ENCODE measurements around the gene LENEP. TPM values are rescaled to one million over a fixed set of nuclear protein-coding genes. Genes with fewer than 3 reads are reported as not detected.

The LENEP gene
- total RNA-seq, 1 experiment from 2014 or later: 0.42 TPM

DNA sequence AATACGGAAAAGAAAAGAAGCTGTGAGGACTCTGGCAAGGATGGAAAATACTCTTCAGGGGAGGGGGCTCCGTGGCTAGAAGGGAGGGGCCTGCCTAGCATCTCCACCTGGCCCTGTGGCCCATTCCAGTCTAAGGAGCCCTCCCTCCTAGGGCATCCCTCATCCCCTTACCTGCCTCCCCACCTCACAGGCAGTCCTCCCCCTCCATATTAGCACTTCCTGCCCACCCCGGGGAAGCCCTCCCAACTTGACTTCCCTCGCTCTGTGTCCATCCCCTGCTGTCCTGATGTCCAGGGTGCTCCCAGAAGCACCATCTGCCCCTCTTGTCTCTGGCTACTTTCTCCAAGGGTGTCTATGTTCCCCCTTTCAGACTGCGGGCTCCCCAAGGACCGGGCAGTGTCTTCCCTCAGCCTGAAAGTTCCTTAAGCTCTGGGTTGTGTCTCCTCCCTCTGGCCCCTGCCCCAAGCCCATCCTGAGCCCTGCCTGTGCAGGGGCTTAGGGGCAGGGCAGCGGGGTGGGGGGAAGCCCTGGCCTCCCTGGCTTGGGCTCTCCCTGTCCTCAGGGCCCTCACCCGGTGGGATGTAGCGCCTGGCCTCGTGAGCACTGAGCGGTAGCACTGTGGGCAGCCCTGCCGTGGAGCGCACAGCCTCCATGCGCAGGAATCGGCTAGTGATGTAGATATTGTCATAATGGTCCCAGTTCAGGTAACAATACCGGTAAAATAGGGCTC lies 36.3 kb downstream of the LENEP start:
- no peak overlapping the region for H2AFZ ChIP-seq (ENCODE audit: low read depth, low read length, poor library complexity, severe bottlenecking)
- TF ChIP-seq REST (IDR thresholded peaks at IDR 0.05; ENCODE audit: low read depth) (no peak), EZH2phosphoT487 (IDR thresholded peaks at IDR 0.05; ENCODE audit: borderline replicate concordance) (no peak), CEBPB (IDR thresholded peaks at IDR 0.05; ENCODE audit: low read depth) (no peak)
- BruUV-seq (replicated peaks): no TSS peak
- H3K4me1 ChIP-seq (ENCODE audit: control insufficient read depth in 1 of 2, insufficient read depth in 2 of 2, low read length in 2 of 2): peaks cover 10 to 19% of the 10 kb centered on the region in 2 experiments
- no peak overlapping the region for H3K9ac ChIP-seq (ENCODE audit: low read length)
- H3K27ac ChIP-seq (ENCODE audit: low read depth, low read length): no peak overlapping the region
- no peaks in the 10 kb centered on the region for H3K36me3 ChIP-seq (ENCODE audit: control insufficient read depth in 1 of 2, insufficient read depth in 2 of 2, low read length in 2 of 2)
- CTCF ChIA-PET: no interaction called here
- POLR2A ChIA-PET: no interaction called here
- H3K27me3 ChIP-seq (ENCODE audit: insufficient read depth, low read length): no peaks in the 10 kb centered on the region
- no peaks in the 10 kb centered on the region for H3K9me3 ChIP-seq (ENCODE audit: control insufficient read depth in 1 of 2, insufficient read depth in 1 of 2, low read depth in 1 of 2, low read length in 2 of 2)
- no peaks in the 10 kb centered on the region for H4K20me1 ChIP-seq (ENCODE audit: insufficient read depth)
- intact Hi-C loops (cut with micrococcal nuclease): no loop called here
- RAD21 ChIA-PET (ENCODE audit: low non-redundant PET in 1 of 2, low total read pairs in 2 of 2, uncharacterized antibody in 2 of 2, unreplicated experiment in 2 of 2): no interaction called here
- H3K4me2 ChIP-seq (ENCODE audit: low read length): no peak overlapping the region
- H3K79me2 ChIP-seq (ENCODE audit: insufficient read depth, low read length): no peaks in the 10 kb centered on the region
- no peak overlapping the region for H3K4me3 ChIP-seq (replicated peaks in 1 of 2; ENCODE audit: low read depth in 1 of 2, low read length in 2 of 2)
- no peaks in the 10 kb centered on the region for H3K9me2 ChIP-seq (ENCODE audit: insufficient read depth)
- ATAC-seq: no peak
- DNase-seq (ENCODE audit: low read depth, low spot score): no peak

GRCh38 chr1:155030243-155030795 lies 36.9 kb downstream of the LENEP start:
- H3K27me3 ChIP-seq (ENCODE audit: insufficient read depth, low read length): no peaks in the 10 kb centered on the region
- H3K79me2 ChIP-seq (ENCODE audit: insufficient read depth, low read length): no peaks in the 10 kb centered on the region
- H3K9me3 ChIP-seq (ENCODE audit: control insufficient read depth in 1 of 2, insufficient read depth in 1 of 2, low read depth in 1 of 2, low read length in 2 of 2): no peaks in the 10 kb centered on the region
- H3K4me1 ChIP-seq (ENCODE audit: control insufficient read depth in 1 of 2, insufficient read depth in 2 of 2, low read length in 2 of 2): peaks cover 10 to 19% of the 10 kb centered on the region in 2 experiments
- no peak overlapping the region for H3K4me3 ChIP-seq (replicated peaks in 1 of 2; ENCODE audit: low read depth in 1 of 2, low read length in 2 of 2)
- H3K9me2 ChIP-seq (ENCODE audit: insufficient read depth): no peaks in the 10 kb centered on the region
- ATAC-seq (no peak), DNase-seq (ENCODE audit: low read depth, low spot score) (no peak)
- intact Hi-C loops (cut with micrococcal nuclease): no loop called here
- RAD21 ChIA-PET (ENCODE audit: low non-redundant PET in 1 of 2, low total read pairs in 2 of 2, uncharacterized antibody in 2 of 2, unreplicated experiment in 2 of 2): no interaction called here
- POLR2A ChIA-PET: no interaction called here
- H3K36me3 ChIP-seq (ENCODE audit: control insufficient read depth in 1 of 2, insufficient read depth in 2 of 2, low read length in 2 of 2): no peaks in the 10 kb centered on the region
- CTCF ChIA-PET: no interaction called here
- H3K4me2 ChIP-seq (ENCODE audit: low read length): no peak overlapping the region
- H4K20me1 ChIP-seq (ENCODE audit: insufficient read depth): no peaks in the 10 kb centered on the region
- no peak overlapping the region for H3K9ac ChIP-seq (ENCODE audit: low read length)
- no peak overlapping the region for H2AFZ ChIP-seq (ENCODE audit: low read depth, low read length, poor library complexity, severe bottlenecking)
- H3K27ac ChIP-seq (ENCODE audit: low read depth, low read length): no peak overlapping the region
- BruUV-seq (replicated peaks): no TSS peak
- TF ChIP-seq EZH2 (IDR thresholded peaks at IDR 0.05) (no peak), EGR1 (IDR thresholded peaks at IDR 0.05; ENCODE audit: low read depth) (no peak), ZBTB33 (IDR thresholded peaks at IDR 0.05; ENCODE audit: extremely low read depth, insufficient replicate concordance, low read length) (no peak), CBX3 (IDR thresholded peaks at IDR 0.05; ENCODE audit: low read depth) (no peak), POLR2A (IDR thresholded peaks at IDR 0.05; ENCODE audit: borderline replicate concordance, extremely low read depth, insufficient read depth, insufficient read length) (no peak), RAD21 (IDR thresholded peaks at IDR 0.05; ENCODE audit: low read depth) (no peak), TCF7L2 (IDR thresholded peaks at IDR 0.05; ENCODE audit: borderline replicate concordance, extremely low read depth, insufficient read depth, insufficient read length) (no peak), CEBPB (IDR thresholded peaks at IDR 0.05; ENCODE audit: low read depth) (no peak)

Measured in HCT116 (cell line).